ENCODE measurements around the gene MDN1. TPM values are rescaled to one million over a fixed set of nuclear protein-coding genes. Genes with fewer than 3 reads are reported as not detected.

MDN1 gene
- total RNA-seq, 1 experiment from 2014 or later: 22.0 TPM

- no peak for DNase-seq (ENCODE audit: low read depth)
Observed at GRCh38 chr6:89597372-89597771, 222.2 kb downstream of the MDN1 start.

DNA sequence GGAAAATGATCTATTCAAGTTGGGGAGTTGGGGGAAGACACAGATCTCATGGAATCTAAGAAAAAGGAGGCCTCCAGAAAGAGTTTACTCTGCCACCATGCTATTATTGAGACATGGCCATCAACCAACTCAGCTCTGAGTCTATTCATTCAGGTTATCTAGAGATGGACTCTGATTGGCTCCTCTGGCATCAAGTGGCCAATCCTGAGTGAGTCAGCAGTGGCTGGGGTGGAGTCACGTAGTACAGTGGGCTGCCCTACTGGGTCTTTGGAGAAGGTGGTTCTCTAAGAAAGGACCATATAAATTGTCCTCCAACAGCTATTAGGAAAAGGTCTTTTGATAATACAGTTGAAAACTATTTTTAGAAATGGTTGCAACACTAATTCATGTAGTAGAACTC, 223.1 kb downstream of the MDN1 start:
- no peak for DNase-seq (ENCODE audit: low read depth)

DNA sequence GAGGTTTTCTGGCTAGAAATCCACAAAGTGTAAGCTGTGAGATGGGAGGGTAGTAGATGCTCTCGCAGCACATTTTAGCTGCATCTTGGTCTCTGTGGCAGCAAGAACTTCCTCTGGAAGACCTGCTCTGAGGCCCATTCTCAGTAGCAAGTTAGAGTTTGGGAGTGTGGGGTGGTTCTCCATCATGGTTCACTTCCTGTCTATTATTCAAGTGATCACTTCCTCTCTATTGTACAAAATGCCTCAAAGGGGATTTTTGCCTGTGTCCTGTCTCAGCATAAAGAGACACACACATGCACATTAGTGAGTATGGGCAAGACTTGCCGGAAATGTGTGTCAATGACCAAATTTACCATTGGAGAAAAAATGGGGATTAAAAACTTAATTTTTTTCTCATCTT, 223.5 kb downstream of the MDN1 start:
- no peak for DNase-seq (ENCODE audit: low read depth)

Other genes with a start within 250 kb of the MDN1 start
- gene LYRM2, start 181.0 kb downstream of the MDN1 start, total RNA-seq (2014; rRNA removed): 46.6 and 50.7 TPM in 2 replicates
- gene CASP8AP2, start 10.1 kb upstream of the MDN1 start, total RNA-seq (2014; rRNA removed): 16.6 and 17.6 TPM in 2 replicates
- gene GJA10, start 74.7 kb upstream of the MDN1 start, total RNA-seq (2014; rRNA removed): not detected in 2 replicates